Peyer's patch (tissue), 4 donors: ENCODE data around the gene EP400.

Source experiments
- CTCF ChIP-seq, 6 experiments: fragments of 450-650 bp in 4 of 6; fragments of 200-600 bp in 2 of 6; sonication (generic) in 1 of 6; IDR thresholded peaks; one replicate each; pipeline ENCODE4 v1.5.1; 2017 to 2019; ENCODE audit warnings: antibody characterized with exemption in 6 of 6, mild to moderate bottlenecking in 3 of 6, moderate library complexity in 1 of 6
- POLR2A ChIP-seq, 2 donors: fragments of 450-650 bp; IDR thresholded peaks; one replicate each; pipeline ENCODE4 v1.5.1; 2017; ENCODE audit warnings: antibody characterized with exemption in 2 of 2, mild to moderate bottlenecking in 2 of 2, moderate library complexity in 2 of 2

DNA sequence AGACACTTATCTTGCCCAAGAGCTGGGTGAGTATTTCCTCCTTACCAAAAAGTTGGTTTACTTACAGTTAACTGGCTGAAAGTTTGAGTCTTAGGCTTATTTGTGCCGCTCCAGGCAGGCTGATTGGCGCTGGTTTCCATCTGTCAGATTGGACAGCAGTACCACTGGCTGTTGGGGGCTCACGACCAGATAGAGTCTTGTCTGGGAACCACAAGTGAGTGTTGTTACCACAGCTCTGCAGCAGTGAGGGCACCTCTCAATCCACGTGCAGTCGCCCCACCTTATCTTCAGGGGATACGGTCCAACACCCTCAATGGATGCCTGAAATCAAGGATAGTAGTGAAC is 135.5 kb downstream of the EP400 start:
- TF ChIP-seq CTCF (IDR thresholded peaks at IDR 0.05): no peak
- TF ChIP-seq POLR2A (IDR thresholded peaks at IDR 0.05): no peak
